GM12878 (cell line): ENCODE data around the gene PCYOX1L. TPM values are rescaled to one million over a fixed set of nuclear protein-coding genes. Genes with fewer than 3 reads are reported as not detected.

Experiments used
- ATAC-seq: fragments of 200-7000 bp; cut with Tn5 transposase; 3 replicates; pipeline ENCODE4 v1.9.1; 2020; ENCODE audit warnings: mild to moderate bottlenecking, moderate library complexity
- BruUV-seq: library from RNA; stranded (reverse); fragments of 400-500 nt; replicated peaks from 2 replicates; lab custom pipeline; 2021; lab: Mats Ljungman, UMichigan
- CTCF ChIA-PET: fragments of 300-600 bp; sonication (Branson Sonifier 250); formaldehyde crosslinking; extraction: SDS; loops from one replicate; lab custom pipeline; 2021; ENCODE audit warnings: inconsistent platforms; lab: Yijun Ruan, JAX
- POLR2A ChIA-PET: fragments of 350-600 bp; formaldehyde crosslinking; extraction: SDS; loops from one replicate; lab custom pipeline; 2021; ENCODE audit warnings: inconsistent platforms; lab: Charles Lee
- RAD21 ChIA-PET: fragments of 300-600 bp; sonication (Branson Sonifier 250); formaldehyde crosslinking; loops from one replicate; lab custom pipeline; 2023; ENCODE audit warnings: antibody characterized with exemption; ENCODE audit not compliant: unreplicated experiment; lab: Charles Lee
- SMC1A ChIA-PET: fragments of 300-600 bp; sonication (Branson Sonifier 250); formaldehyde crosslinking; loops from one replicate; lab custom pipeline; 2023; ENCODE audit not compliant: unreplicated experiment, uncharacterized antibody; lab: Charles Lee
- DNase-seq: peaks from one replicate; pipeline ENCODE4 v3.0.0-alpha.2; 2011; ENCODE audit warnings: low read depth, low spot score
- FAIRE-seq: peaks from 3 replicates; lab custom pipeline; 2011; peaks lifted over from hg19 to GRCh38; lab: Jason Lieb, UNC
- H2AFZ ChIP-seq: 2 replicates; pipeline ENCODE4 v1.6.0; 2011; ENCODE audit warnings: low read depth, low read length, control low read depth; ENCODE audit not compliant: control insufficient read depth
- H3K27ac ChIP-seq: 2 replicates; pipeline ENCODE4 v1.5.1; 2011; ENCODE audit warnings: control low read depth; ENCODE audit not compliant: control insufficient read depth, insufficient read depth
- H3K27me3 ChIP-seq, 2 experiments: replicated peaks in 1 of 2; 2 replicates each; pipeline versions ENCODE4 v1.6.0 to v1.6.1; 2011; ENCODE audit warnings: low read length in 1 of 2; ENCODE audit not compliant: control insufficient read depth in 2 of 2, insufficient read depth in 2 of 2
- H3K36me3 ChIP-seq, 2 experiments: 2 replicates each; pipeline ENCODE4 v1.5.1; 2011; ENCODE audit warnings: low read length in 1 of 2; ENCODE audit not compliant: control insufficient read depth in 2 of 2, insufficient read depth in 2 of 2
- H3K4me1 ChIP-seq: 2 replicates; pipeline ENCODE4 v1.6.1; 2011; ENCODE audit warnings: mild to moderate bottlenecking, low read length, moderate library complexity, mixed read lengths; ENCODE audit not compliant: control insufficient read depth, insufficient read depth
- H3K4me2 ChIP-seq: 2 replicates; pipeline ENCODE4 v1.6.0; 2011; ENCODE audit warnings: control low read depth; ENCODE audit not compliant: control insufficient read depth, insufficient read depth
- H3K4me3 ChIP-seq: fragments of 200-600 bp; sonication (generic); 2 replicates; pipeline ENCODE4 v1.5.1; 2016
- H3K79me2 ChIP-seq: 2 replicates; pipeline ENCODE4 v1.6.0; 2011; ENCODE audit warnings: low read length; ENCODE audit not compliant: control insufficient read depth, insufficient read depth
- H3K9ac ChIP-seq: 2 replicates; pipeline ENCODE4 v1.8.0; 2011; ENCODE audit warnings: low read length, control low read depth, mixed read lengths; ENCODE audit not compliant: control insufficient read depth, insufficient read depth
- H3K9me3 ChIP-seq: replicated peaks from 3 replicates; pipeline ENCODE4 v1.5.1; 2011; ENCODE audit warnings: mild to moderate bottlenecking, low read length; ENCODE audit not compliant: control insufficient read depth, insufficient read depth
- H4K20me1 ChIP-seq: 2 replicates; pipeline ENCODE4 v1.6.0; 2011; ENCODE audit not compliant: control insufficient read depth, insufficient read depth
- FOXK2 ChIP-seq: fragments of 450-650 bp; IDR thresholded peaks from 2 replicates; pipeline ENCODE4 v1.6.1; 2017; ENCODE audit warnings: mild to moderate bottlenecking, moderate library complexity
- IRF4 ChIP-seq: IDR thresholded peaks from 2 replicates; pipeline ENCODE4 v1.6.1; 2011; ENCODE audit warnings: low read depth, low read length
- KLF5 ChIP-seq: fragments of 450-650 bp; IDR thresholded peaks from 2 replicates; pipeline ENCODE4 v1.6.1; 2014; ENCODE audit warnings: mild to moderate bottlenecking; ENCODE audit not compliant: partially characterized antibody
- POLR2A ChIP-seq: IDR thresholded peaks from 2 replicates; pipeline ENCODE4 v1.6.1; 2011; ENCODE audit warnings: low read depth, mild to moderate bottlenecking, low read length
- RFX5 ChIP-seq: IDR thresholded peaks from 2 replicates; pipeline ENCODE4 v1.6.1; 2011; ENCODE audit warnings: low read depth, low read length, improper control_type of control experiment
- TAF1 ChIP-seq: IDR thresholded peaks from 2 replicates; pipeline ENCODE4 v1.6.1; 2011; ENCODE audit warnings: mild to moderate bottlenecking, low read depth, low read length, borderline replicate concordance
- YY1 ChIP-seq: IDR thresholded peaks from 2 replicates; pipeline ENCODE4 v1.6.1; 2011; ENCODE audit warnings: low read depth, mild to moderate bottlenecking, low read length
- ZNF384 ChIP-seq: IDR thresholded peaks from 2 replicates; pipeline ENCODE4 v1.6.1; 2012; ENCODE audit warnings: low read depth, mild to moderate bottlenecking, low read length, improper control_type of control experiment, borderline replicate concordance
- WGBS: methylation state at CpG from one replicate; pipeline ENCODE4 v1.1.6; 2016; ENCODE audit warnings: low lambda C conversion rate; ENCODE audit not compliant: insufficient replicate concordance, insufficient coverage; ENCODE audit errors: missing lambda C conversion rate; 5-methylcytosine and 5-hydroxymethylcytosine counted together
- in situ Hi-C: fragments of 300-500 bp; cut with MboI; formaldehyde crosslinking; loops from 9 replicates; pipeline ENCODE4 v1.14.3; 2018; ENCODE audit warnings: mixed read lengths
- intact Hi-C: fragments of 100-400 bp; cut with micrococcal nuclease; formaldehyde crosslinking; loops from one replicate; pipeline ENCODE4 v1.14.2; 2022; ENCODE audit not compliant: unreplicated experiment
- polyA plus RNA-seq, 11 experiments: library from polyadenylated mRNA; depleted of rRNA in 4 of 11; unstranded in 6 of 11; stranded (reverse) in 5 of 11; fragments of >200 nt; fragmentation: Nextera tagmentation in 4 of 11; fragmentation: Illumina TruSeq in 1 of 11; extraction: Ambion mirVana in 4 of 11; extraction: Trizol in 1 of 11; gene quantifications; 1 replicate in 1 of 11; 2 replicates in 10 of 11; pipeline versions ENCODE4 v1.2.1 to v1.2.3, GENCODE V29; 2011 to 2016; ENCODE audit warnings: inconsistent platforms in 2 of 11, missing spikeins in 2 of 11, low read depth in 1 of 11
- total RNA-seq, 4 experiments: library from RNA; depleted of rRNA in 3 of 4; stranded (reverse); fragments of >200 nt in 3 of 4; fragmentation: Illumina TruSeq in 1 of 4; extraction: Trizol in 1 of 4; gene quantifications; 2 replicates each; pipeline versions ENCODE4 v1.2.1 to v1.2.3, GENCODE V29; 2013 to 2021
- TF ChIP-seq, protein P1 (sequence below): fragments of 450-650 bp; IDR thresholded peaks from 2 replicates; pipeline ENCODE4 v1.6.1; 2018; ENCODE audit warnings: borderline replicate concordance, mild to moderate bottlenecking; ENCODE audit not compliant: partially characterized antibody
- TF ChIP-seq, protein P2 (sequence below): fragments of 450-650 bp; IDR thresholded peaks from 2 replicates; pipeline ENCODE4 v1.6.1; 2017; ENCODE audit warnings: mild to moderate bottlenecking, low read depth, inconsistent platforms; ENCODE audit not compliant: poor library complexity, severe bottlenecking

PCYOX1L gene
- total and polyA plus RNA-seq, 10 of the 15 experiments (the other 5 are each of a cell fraction or from before 2014, with no cell fraction given): 2.9 to 17.0 (median 12.9) TPM

DNA sequence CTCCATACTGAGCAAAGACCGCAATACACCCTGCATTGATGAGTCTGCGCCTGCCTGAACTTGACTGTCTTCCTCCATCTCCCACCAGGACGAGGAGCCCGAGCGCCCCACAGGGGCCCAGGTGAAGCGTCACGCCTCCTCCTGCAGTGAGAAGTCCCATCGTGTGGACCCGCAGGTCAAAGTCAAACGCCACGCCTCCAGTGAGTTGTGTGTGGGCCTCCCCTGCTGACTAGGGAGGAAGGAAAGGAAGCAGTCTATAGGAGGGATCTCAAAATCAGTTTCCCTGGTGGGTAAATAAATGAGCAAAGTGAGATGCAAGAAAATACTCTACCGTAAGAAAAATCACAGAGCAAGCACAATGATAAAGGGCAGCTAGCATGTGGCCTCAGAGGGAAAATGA is 35.3 kb upstream of the PCYOX1L start (continued):
- TF ChIP-seq KLF5: no peak

DNA sequence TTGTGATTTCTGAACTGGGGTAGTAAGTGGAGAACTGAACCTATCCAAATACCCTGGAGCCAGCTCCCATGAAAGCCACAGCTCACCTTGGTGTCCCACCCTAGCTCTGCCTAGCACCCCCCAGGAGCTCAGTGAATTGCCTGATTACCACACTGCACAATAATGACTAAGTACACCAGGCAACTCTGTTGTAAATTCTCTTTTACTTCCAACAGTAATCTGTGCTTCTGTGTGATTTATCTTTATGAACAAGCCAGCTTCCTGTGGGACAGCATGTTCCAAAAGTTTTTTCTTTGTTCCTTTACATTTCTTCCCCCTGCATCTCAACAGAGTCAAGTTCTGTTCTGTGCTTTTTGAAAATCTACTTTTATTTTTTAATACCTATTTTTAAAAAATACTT is 34.6 kb upstream of the PCYOX1L start:
- in situ Hi-C loops (no loop called here), intact Hi-C loops (no loop called here)
- H3K9ac ChIP-seq: no peak overlapping the region
- FAIRE-seq (no peak), ATAC-seq (no peak), DNase-seq (no peak)
- ChIA-PET RAD21 (no interaction called here), POLR2A (interaction anchor here (0.5 kb wide), 1 partner anchor 30 kb away, joined by 3 read pairs; no protein-coding TSS in a partner anchor), SMC1A (interaction anchor here (0.7 to 1.6 kb wide), 3 partner anchors 45 to 77 kb away, joined by 3 to 5 read pairs (median 3); no protein-coding TSS in a partner anchor), CTCF (interaction anchor here (1.0 to 8.0 kb wide), 6 partner anchors 14 to 56 kb away, joined by 3 to 90 read pairs (median 4); partner anchors contain the start of gene IL17B)
- H3K4me3 ChIP-seq: no peak overlapping the region
- H2AFZ ChIP-seq: no peak overlapping the region
- TF ChIP-seq POLR2A: no peak
- no peak overlapping the region for H3K27ac ChIP-seq
- H3K4me1 ChIP-seq: no peaks in the 10 kb centered on the region
- H3K9me3 ChIP-seq: no peaks in the 10 kb centered on the region; the same call in 2 of the 3 replicates
- no peaks in the 10 kb centered on the region for H3K36me3 ChIP-seq
- no peak overlapping the region for H3K4me2 ChIP-seq
- H3K79me2 ChIP-seq: no peaks in the 10 kb centered on the region
- no peaks in the 10 kb centered on the region for H4K20me1 ChIP-seq
- BruUV-seq: no TSS peak
- H3K27me3 ChIP-seq: no peaks in the 10 kb centered on the region; a peak in 1 of 4 replicates

DNA sequence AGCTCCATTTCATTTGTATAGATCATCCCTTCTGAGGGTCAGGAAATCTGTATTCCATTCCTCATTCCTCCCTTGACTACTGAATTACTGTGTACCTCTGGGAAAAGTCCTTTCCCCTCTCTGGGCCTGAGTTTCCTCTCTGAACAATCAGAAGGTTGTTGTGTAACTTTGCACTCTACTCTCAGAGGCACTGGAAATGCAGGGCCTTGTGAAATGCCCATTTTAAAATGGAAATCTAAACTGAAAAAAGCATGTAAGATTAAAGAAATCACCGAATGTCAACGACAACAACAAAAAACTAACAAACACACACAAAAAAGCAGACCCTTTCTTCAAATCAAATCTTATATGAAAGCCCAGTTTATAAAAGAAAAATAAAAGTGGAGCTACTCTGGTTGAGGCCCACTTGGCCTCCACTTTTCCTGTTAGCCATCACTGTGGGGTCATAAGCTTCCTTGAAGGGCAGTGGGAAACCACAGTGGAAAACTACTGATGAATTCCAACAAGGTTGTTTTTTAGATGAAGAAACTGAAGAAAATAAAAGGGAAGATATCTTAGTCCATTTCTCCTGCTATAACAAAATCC is 34.1 kb upstream of the PCYOX1L start:
- in situ Hi-C loops (no loop called here), intact Hi-C loops (no loop called here)
- H3K27ac ChIP-seq: no peak overlapping the region
- no peaks in the 10 kb centered on the region for H4K20me1 ChIP-seq
- TF ChIP-seq ZNF384 (no peak), TAF1 (no peak), YY1 (no peak), FOXK2 (no peak), IRF4 (no peak), RFX5 (no peak)
- TF ChIP-seq, protein P1, sequence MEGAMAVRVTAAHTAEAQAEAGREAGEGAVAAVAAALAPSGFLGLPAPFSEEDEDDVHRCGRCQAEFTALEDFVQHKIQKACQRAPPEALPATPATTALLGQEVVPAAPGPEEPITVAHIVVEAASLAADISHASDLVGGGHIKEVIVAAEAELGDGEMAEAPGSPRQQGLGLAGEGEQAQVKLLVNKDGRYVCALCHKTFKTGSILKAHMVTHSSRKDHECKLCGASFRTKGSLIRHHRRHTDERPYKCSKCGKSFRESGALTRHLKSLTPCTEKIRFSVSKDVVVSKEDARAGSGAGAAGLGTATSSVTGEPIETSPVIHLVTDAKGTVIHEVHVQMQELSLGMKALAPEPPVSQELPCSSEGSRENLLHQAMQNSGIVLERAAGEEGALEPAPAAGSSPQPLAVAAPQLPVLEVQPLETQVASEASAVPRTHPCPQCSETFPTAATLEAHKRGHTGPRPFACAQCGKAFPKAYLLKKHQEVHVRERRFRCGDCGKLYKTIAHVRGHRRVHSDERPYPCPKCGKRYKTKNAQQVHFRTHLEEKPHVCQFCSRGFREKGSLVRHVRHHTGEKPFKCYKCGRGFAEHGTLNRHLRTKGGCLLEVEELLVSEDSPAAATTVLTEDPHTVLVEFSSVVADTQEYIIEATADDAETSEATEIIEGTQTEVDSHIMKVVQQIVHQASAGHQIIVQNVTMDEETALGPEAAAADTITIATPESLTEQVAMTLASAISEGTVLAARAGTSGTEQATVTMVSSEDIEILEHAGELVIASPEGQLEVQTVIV: no peak
- TF ChIP-seq, protein P2, sequence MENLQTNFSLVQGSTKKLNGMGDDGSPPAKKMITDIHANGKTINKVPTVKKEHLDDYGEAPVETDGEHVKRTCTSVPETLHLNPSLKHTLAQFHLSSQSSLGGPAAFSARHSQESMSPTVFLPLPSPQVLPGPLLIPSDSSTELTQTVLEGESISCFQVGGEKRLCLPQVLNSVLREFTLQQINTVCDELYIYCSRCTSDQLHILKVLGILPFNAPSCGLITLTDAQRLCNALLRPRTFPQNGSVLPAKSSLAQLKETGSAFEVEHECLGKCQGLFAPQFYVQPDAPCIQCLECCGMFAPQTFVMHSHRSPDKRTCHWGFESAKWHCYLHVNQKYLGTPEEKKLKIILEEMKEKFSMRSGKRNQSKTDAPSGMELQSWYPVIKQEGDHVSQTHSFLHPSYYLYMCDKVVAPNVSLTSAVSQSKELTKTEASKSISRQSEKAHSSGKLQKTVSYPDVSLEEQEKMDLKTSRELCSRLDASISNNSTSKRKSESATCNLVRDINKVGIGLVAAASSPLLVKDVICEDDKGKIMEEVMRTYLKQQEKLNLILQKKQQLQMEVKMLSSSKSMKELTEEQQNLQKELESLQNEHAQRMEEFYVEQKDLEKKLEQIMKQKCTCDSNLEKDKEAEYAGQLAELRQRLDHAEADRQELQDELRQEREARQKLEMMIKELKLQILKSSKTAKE: no peak
- no peaks in the 10 kb centered on the region; a peak in 1 of 4 replicates for H3K27me3 ChIP-seq
- no peaks in the 10 kb centered on the region for H3K79me2 ChIP-seq
- H3K4me2 ChIP-seq: no peak overlapping the region
- no peak overlapping the region for H2AFZ ChIP-seq
- ChIA-PET SMC1A (interaction anchor here (0.7 to 1.6 kb wide), 5 partner anchors 10 to 76 kb away, joined by 3 to 7 read pairs (median 3); no protein-coding TSS in a partner anchor), CTCF (interaction anchor here (1.0 to 8.0 kb wide), 6 partner anchors 15 to 56 kb away, joined by 3 to 90 read pairs (median 4); partner anchors contain the start of gene IL17B), RAD21 (no interaction called here), POLR2A (interaction anchor here (0.5 kb wide), 1 partner anchor 29 kb away, joined by 3 read pairs; no protein-coding TSS in a partner anchor)
- H3K9me3 ChIP-seq: no peaks in the 10 kb centered on the region; the same call in 2 of the 3 replicates
- no peak overlapping the region for H3K4me3 ChIP-seq
- 21% methylated on average over 2 of the region's 2 CpGs for WGBS
- no peaks in the 10 kb centered on the region for H3K36me3 ChIP-seq
- no peak for ATAC-seq
- BruUV-seq: no TSS peak
- FAIRE-seq: no peak
- H3K9ac ChIP-seq: no peak overlapping the region
- no peak for DNase-seq
- no peaks in the 10 kb centered on the region for H3K4me1 ChIP-seq
